GM12892 (cell line): ENCODE results near the gene POLR3B.

Experiments
- POLR2A ChIP-seq: IDR thresholded peaks from 2 replicates; pipeline ENCODE4 v1.6.1; 2011; ENCODE audit warnings: low read depth, low read length, control low read depth
- POLR2AphosphoS5 ChIP-seq: IDR thresholded peaks from 2 replicates; pipeline ENCODE4 v1.6.1; 2011; ENCODE audit warnings: low read depth, low read length, control low read depth
- TAF1 ChIP-seq: IDR thresholded peaks from 2 replicates; pipeline ENCODE4 v1.6.1; 2011; ENCODE audit warnings: low read depth, mild to moderate bottlenecking, control low read depth, low read length, borderline replicate concordance

DNA sequence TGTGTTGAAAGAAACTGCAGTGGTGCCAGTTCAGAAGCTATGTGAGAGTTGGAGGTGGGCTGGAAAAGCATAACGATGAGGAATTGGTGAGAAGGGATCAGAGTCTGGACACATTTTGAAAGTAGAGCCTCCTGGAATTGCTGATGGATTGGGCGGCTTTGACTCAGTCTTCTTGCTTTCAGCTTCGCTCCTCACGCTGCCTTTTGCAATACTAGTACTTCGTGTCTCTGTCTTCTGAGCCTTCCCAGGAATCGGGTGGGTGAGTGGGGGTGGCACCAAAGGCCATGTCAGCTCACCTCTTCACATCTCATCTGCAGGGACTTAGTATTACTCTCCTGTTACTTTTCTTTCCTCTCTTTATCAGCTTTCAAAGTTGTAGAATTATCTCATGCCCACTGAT, 123.7 kb downstream of the POLR3B start:
- no peak for TF ChIP-seq POLR2A
- TF ChIP-seq POLR2AphosphoS5 = no peak
- TF ChIP-seq TAF1 = no peak
